Measurements from ENCODE around the gene SCGB1C2.
"Not testable (repeated sequence)": the region's sequence is repeated elsewhere in the genome, so short reads cannot be mapped to it uniquely, and the experiment has no call there.

Gene SCGB1C2

GRCh38 chr17:137166-137807 is at the start of gene SCGB1C2:
TSS of gene SCGB1C2 (plus strand) at chr17:137569. CDS start at chr17:137591, 22 bp downstream.
- POLR2A ChIA-PET: not testable (repeated sequence)

GRCh38 chr17:113111-113510 is 24.3 kb upstream of the SCGB1C2 start:
- POLR2A ChIA-PET; CTCF ChIA-PET; DNase-seq (ENCODE audit: low read depth, low spot score); H3K4me3 ChIP-seq (ENCODE audit: low read depth, low read length): not testable (repeated sequence)

More at GRCh38 chr17:137166-137807, at the start of gene SCGB1C2:
- DNase-seq (ENCODE audit: low read depth, low spot score); H3K4me3 ChIP-seq (ENCODE audit: low read depth, low read length); CTCF ChIA-PET: not testable (repeated sequence)

- TF ChIP-seq CTCF (IDR thresholded peaks at IDR 0.05; ENCODE audit: insufficient read depth, low read length, missing control alignments): peak; percentile 13
- DNase-seq (ENCODE audit: low read depth, low spot score); H3K4me3 ChIP-seq (ENCODE audit: low read depth, low read length); POLR2A ChIA-PET; CTCF ChIA-PET: not testable (repeated sequence)
Observed at GRCh38 chr17:118339-118917, 18.9 kb upstream of the SCGB1C2 start.

- DNase-seq (ENCODE audit: low read depth, low spot score); CTCF ChIA-PET; POLR2A ChIA-PET; H3K4me3 ChIP-seq (ENCODE audit: low read depth, low read length): not testable (repeated sequence)
Observed at GRCh38 chr17:133932-134331, 3.4 kb upstream of the SCGB1C2 start.

- DNase-seq (ENCODE audit: low read depth, low spot score); POLR2A ChIA-PET; H3K4me3 ChIP-seq (ENCODE audit: low read depth, low read length); CTCF ChIA-PET: not testable (repeated sequence)
Observed at GRCh38 chr17:134332-134785, 3.0 kb upstream of the SCGB1C2 start.

- H3K4me3 ChIP-seq (ENCODE audit: low read depth, low read length); POLR2A ChIA-PET; CTCF ChIA-PET; DNase-seq (ENCODE audit: low read depth, low spot score): not testable (repeated sequence)
Observed at GRCh38 chr17:135022-135421, 2.3 kb upstream of the SCGB1C2 start.

- CTCF ChIA-PET; POLR2A ChIA-PET; DNase-seq (ENCODE audit: low read depth, low spot score); H3K4me3 ChIP-seq (ENCODE audit: low read depth, low read length): not testable (repeated sequence)
Observed at GRCh38 chr17:135895-136294, 1.5 kb upstream of the SCGB1C2 start.

- CTCF ChIA-PET; H3K4me3 ChIP-seq (ENCODE audit: low read depth, low read length); DNase-seq (ENCODE audit: low read depth, low spot score); POLR2A ChIA-PET: not testable (repeated sequence)
- TF ChIP-seq CTCF (IDR thresholded peaks at IDR 0.05; ENCODE audit: insufficient read depth, low read length, missing control alignments): peak; percentile 28
Observed at GRCh38 chr17:136531-136930, 838 bp upstream of the SCGB1C2 start.

- POLR2A ChIA-PET; DNase-seq (ENCODE audit: low read depth, low spot score); H3K4me3 ChIP-seq (ENCODE audit: low read depth, low read length); CTCF ChIA-PET: not testable (repeated sequence)
Observed at GRCh38 chr17:139401-140205, 2.2 kb downstream of the SCGB1C2 start.

GRCh38 chr17:142102-142661 is 4.8 kb downstream of the SCGB1C2 start:
- no peak for TF ChIP-seq CTCF (IDR thresholded peaks at IDR 0.05; ENCODE audit: insufficient read depth, low read length, missing control alignments)
- POLR2A ChIA-PET: no interaction called here
- no peak for DNase-seq (ENCODE audit: low read depth, low spot score)
- CTCF ChIA-PET: interaction anchor here (1.0 kb wide), 1 partner anchor 14 kb away, joined by 4 read pairs; no protein-coding TSS in a partner anchor
- H3K4me3 ChIP-seq (ENCODE audit: low read depth, low read length): no peak overlapping the region

All from AG04449 (cell line).